ENCODE data around the gene TBX1.

The TBX1 gene

GRCh38 chr22:19798003-19798665, 37.6 kb downstream of the TBX1 start:
- DNase-seq: no peak

- no peak for DNase-seq
Observed at GRCh38 chr22:19798891-19799293, 38.3 kb downstream of the TBX1 start.

DNA sequence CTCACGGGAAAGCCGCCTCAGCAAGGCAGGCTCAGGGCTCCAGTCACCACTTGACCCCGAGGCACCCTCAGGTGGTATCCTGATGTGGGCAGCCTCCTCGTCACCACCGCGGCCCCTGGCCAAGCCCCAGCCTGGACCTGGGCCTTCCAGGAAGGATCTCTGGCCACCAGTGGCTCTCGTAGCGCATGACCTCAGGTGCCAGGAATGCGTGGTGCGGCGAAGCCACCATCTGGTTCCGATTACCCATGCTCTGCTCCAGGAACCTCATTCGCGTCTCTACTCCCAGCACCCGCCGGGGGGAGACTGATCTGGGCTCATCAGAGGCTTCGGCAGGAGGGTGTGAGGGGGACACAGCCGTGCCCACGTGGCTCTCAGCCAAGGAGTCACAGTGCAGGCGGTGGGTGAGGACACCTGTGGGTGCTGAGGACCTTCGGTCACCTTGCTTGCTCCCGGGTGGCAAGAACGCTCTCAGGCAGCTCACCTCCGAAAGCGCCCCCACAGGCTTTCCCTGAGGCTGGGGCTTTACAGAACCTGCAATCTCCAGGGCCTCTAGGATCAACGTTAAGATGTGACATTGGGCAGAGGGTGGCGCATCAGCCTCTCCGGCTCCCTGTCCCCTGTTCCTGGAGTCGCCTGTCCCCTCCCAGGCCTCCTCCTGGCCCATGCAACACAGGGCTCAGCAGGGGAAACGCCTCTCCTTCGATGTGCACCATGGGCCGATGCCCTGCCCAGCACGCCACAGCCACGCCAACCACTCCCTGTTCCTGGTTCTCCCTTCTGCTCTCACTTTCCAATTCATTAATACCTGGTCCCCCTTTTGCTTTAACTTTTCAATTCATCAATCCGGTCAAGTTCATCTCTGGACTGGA, 39.0 kb downstream of the TBX1 start:
- DNase-seq: no peak

DNA sequence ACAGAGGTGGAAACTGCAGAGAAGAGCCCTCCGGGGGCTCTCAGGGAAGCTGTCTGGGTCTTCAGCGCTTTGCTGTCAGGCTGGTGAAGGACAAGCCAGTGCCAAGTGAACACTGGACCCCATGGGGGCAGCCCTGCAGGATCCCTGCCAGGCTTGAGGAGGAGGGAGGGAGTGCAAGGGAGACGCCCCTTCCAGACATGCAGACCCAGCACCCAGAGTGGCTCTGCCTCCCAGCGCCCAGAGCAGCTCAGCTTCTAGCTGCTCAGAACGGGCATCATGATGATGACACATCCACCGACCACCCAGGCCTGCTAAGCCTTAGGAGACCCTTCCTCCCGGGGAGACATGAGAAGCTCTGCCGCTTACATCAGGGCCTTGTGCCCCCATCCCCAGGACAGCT, 39.7 kb downstream of the TBX1 start:
- no peak for DNase-seq

DNA sequence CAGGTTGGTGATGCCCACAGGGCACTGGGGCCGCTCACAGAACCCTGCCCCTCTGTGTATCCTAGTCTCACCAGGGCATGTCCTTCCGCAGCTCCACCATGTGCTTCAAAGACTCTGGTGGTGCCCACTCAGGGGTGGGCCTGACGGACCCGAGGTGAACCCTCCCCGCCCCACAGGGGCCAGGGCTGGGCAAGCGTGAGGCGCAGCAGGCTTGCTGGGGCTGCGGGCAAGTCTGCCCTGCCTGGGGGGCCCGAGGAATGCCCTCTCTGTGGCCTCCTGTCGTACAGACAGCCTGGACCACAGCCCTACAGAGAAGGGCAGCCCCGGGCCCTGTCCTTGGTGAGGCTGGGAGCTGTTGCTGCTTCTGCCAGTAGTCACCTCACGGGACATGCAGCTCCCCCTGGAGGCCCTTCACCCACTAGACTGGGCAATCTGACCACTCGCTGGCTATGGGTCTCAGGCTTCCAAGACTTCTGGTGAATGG, 40.2 kb downstream of the TBX1 start:
- DNase-seq: no peak

DNA sequence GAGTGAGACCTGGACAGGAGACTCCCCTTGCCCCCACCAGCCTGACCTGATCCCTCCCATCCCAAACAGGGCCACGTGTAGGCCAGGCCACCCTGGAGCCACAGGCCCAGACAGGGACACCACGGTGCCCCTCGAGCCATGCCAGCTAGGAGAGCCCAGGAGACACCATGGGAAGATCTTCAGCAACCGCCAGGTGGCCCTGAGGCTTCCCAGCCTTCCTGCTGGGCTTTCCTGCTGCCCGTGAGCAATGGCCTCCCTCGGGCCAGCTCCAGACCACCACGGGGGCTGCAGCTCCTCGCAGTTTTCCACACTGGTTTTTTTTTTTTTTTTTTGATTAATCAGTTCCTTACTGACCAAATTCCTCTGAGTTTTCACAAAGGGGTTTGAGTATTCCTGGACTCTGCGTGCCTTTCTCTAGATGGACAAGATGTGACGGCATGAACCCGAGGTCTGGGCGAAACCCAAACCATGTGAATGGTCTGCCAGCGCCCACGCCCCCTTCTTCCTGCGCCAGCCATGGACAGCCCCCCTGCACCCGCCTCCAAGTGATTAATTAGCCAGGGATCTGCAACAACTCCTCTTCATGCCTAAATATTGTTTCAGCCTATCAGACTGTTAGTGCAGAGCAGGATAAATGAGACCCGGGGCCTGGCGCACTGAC, 40.9 kb downstream of the TBX1 start:
- no peak for DNase-seq

- no peak for DNase-seq
Observed at GRCh38 chr22:19802001-19802893, 41.7 kb downstream of the TBX1 start.

GRCh38 chr22:19802894-19803735, 42.5 kb downstream of the TBX1 start:
- no peak for DNase-seq

DNA sequence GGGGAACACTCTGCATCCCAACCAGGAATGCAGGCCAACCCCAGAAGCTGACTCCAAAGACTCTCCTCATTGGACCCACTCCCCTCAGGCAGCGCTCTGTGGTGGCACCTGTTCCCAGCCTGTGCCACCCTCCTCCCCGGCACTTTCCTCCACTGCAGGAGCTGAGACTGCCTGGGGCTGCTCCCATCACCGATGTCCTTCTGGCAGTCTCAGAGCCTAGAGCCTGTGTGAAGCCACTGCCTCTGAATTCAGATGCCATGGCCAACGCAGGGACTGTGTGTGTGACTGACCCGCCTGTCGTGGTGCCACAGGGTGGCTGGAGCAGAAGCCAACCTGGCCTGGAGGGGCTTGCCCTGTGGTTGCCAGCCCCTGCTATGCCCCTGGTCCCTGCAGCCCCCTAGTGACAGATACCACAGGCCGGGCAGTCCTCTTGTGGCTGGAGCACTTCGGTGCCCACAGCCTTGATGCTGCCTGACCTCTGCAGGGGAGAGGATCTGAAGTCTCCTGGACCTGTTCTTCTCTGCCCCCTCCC, 43.2 kb downstream of the TBX1 start:
- no peak for DNase-seq

DNA sequence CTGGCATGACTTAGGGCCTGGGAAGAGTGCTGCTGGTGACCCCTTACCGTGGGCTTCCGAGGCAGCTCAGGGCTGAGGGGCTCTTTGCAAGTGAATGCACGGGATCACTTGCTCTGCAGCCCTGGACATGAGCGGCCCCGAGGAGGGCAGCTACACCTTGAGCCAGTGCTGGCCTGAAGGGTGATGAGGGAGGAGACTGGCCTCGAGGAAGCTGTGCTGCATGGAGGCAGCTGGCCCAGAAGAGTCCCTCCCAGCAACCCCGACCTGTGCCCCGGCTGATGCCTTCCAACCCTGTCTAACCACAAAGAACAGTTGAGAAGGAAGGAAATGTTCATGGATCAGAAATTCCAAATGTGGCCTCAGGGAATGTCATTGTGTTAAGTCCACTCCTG, 45.2 kb downstream of the TBX1 start:
- no peak for DNase-seq

DNA sequence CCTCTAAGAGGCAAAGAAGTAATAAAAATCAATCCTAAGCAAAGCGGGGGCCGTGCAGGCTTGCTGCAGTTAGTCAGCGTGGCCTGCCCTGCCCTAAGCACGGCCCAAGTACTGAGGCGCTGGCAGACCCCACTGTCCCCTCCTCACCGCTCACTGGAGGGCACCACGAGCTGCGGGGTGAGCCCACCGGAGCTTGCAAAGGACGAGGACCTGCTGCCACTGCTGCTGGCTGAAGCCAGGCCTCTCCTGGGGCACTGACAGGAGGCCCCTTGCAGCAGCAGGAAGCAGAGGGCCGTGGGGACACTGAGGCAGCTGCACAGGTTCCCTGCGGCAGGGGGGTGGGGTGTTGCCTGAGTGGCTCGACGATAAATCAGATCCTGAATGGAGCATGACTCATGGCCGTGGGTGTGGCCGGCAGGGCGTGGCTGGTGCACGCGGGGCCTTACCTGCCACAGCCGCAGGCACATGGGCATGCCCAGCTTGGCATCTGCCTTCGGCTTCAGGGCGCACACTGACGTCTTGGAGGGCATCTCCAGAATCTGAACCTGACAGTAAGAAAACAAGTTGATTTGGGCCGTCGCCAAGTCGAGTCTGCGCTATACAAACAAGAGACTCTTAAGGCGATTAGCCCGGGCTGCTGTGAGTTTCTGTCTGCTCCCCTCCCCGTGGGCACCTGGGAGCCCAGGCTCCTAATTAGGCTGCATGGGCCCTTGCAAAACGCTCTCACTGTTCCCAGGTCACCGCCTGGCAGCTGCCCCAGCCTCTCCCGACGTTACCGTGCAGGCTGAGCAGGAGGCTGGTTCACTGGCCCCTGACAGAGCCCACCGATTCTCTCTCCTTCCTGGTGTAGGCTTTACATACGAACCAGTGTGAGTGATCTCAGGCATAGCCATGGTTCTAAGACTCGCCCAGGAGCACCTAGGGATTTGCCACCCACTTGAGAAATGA, 45.9 kb downstream of the TBX1 start:
- no peak for DNase-seq

DNA sequence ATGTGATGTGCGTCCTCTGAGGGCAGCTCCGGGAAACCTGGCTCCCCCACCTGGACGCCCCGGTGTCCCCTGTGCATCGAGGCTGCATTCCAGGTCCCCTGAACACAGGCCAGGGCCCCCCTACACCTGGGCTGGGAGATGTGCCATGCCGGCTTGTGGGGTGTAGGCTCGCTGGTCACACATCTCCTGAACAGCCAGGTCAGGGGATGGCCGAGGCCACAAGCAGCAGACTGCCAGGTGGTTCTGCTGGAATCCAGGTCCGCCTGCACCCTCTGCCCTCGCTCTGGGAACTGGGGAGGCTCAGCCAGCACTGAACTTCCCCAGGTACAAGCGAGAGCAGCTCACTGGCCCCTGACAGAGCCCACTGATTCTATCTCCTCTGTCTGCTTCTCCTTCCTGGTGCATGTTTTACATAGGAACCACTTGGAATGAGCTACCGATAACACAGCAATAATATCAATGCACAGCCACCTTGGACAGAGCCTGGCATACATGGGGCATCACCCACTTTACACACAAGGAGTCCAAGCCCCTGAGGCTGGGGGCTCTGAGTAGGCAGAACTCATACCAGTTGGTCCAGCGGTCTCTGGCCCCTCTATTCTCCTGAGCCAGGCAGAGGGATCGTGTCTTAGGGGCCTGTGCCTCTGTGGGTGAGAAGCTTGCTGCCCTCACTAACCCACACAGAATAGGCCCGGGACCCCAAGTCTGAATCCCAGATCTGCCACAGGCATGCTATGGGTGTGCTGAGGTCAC, 46.8 kb downstream of the TBX1 start:
- DNase-seq: no peak

DNA sequence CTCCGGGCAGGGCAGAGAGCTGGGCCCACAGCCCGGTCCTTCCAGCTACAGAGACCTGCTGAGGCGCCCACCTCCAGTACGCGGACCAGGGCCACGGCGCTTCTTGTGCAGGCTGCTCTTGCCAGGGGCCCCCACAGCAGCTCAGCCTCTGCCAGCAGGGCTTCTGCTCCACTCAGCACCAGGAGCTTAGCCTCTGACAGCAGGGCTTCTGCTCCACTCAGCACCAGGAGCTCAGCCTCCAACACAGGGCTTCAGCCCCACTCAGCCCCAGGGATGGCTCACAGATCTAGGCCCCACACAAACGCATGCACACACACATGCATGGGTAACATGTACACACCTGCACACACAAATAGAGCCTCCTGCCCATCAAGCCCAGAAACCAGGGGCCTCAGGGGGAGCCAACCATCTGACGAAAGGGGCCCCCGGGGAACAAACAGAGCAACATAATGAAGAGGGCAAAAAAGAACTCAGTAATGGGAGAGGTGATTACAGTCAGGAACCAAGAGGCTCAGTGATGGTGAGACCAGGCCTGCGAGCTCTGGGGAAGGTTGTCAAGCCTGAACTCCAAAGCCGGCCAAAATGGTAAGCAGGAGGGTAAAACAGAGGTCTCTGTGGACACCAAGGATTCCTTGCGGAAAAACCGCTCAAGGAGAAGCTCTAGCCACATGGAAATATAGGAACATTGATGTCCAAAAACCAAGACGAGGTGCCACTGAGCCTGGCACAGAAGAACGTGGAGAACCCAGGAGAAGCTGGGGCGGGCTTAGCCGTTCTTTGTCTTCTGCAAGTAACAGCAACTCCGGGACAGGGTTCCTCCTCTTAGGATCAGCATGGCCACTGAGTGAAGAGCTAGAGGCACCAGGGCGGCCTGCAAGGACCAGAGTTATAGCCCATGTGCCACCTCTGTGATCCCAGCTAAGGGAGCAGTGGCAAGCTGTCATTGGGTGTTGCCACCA, 47.6 kb downstream of the TBX1 start:
- DNase-seq: no peak

GRCh38 chr22:19808873-19809478, 48.4 kb downstream of the TBX1 start:
- DNase-seq: no peak

GRCh38 chr22:19809741-19810140, 49.2 kb downstream of the TBX1 start:
- no peak for DNase-seq
